ENCODE results near the gene PLK5.

The PLK5 gene

DNA sequence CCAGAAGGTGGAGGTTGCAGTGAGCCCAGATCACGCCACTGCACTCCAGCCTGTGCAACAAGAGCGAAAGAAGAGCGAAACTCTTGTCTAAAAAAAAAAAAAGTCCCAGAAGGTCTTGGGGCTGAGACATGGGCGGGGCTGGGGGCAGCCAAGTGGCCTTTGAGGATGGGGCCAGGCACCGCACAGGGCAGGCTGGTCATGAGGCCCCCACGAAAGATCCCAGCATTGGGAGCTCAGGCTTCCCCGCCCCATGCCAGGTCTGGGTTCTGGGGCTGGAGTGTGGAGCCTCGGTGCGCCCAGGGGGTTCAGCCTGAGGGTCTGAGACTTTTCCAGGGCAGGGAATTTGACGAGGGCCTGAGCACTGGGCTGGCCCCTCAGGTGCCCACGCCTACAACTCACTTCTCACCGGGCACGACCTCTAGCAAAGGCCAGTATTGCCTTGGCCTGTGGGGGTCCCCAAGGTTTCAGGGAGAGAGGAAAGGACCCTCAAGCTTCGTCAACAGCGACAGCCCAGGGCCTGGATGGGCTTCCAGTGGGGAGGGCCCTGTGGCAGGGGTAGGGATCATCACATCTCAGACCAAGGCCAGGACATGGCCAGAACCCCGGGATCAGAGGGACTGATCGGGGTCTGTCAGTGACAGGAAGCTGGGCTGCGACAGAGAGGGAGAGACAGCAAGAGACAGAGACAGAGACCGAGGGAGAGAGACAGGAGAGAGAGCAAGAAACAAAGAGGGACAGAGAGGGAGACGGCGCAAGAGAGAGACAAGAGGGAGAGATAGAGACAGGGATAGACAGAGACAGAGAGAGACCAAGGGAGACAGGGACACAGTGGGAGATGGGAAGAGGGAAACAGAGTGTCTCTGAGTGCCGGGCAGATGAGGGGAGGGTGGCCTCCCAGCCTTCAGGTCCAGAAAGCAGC lies 51.7 kb downstream of the PLK5 start:
- TF ChIP-seq EGR1 (IDR thresholded peaks at IDR 0.05), result no peak
- TF ChIP-seq YY1 (IDR thresholded peaks at IDR 0.05; ENCODE audit: low read depth), result no peak
- no peak for TF ChIP-seq RAD21 (IDR thresholded peaks at IDR 0.05; ENCODE audit: low read depth)
- TF ChIP-seq ZBTB7A (IDR thresholded peaks at IDR 0.05; ENCODE audit: low read depth), result no peak
- no peak for TF ChIP-seq FOXM1 (IDR thresholded peaks at IDR 0.05; ENCODE audit: borderline replicate concordance, low read depth)
- no peak for TF ChIP-seq TCF12 (IDR thresholded peaks at IDR 0.05; ENCODE audit: low read depth)
- no peak for TF ChIP-seq CEBPB (IDR thresholded peaks at IDR 0.05)
- no peak for TF ChIP-seq MAX (IDR thresholded peaks at IDR 0.05)
- TF ChIP-seq, protein P1, sequence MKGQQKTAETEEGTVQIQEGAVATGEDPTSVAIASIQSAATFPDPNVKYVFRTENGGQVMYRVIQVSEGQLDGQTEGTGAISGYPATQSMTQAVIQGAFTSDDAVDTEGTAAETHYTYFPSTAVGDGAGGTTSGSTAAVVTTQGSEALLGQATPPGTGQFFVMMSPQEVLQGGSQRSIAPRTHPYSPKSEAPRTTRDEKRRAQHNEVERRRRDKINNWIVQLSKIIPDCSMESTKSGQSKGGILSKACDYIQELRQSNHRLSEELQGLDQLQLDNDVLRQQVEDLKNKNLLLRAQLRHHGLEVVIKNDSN (IDR thresholded peaks at IDR 0.05), result no peak
- TF ChIP-seq CREB1 (IDR thresholded peaks at IDR 0.05; ENCODE audit: low read depth), result no peak
- TF ChIP-seq TEAD4 (IDR thresholded peaks at IDR 0.05), result no peak
- no peak for TF ChIP-seq NFIC (IDR thresholded peaks at IDR 0.05)
- TF ChIP-seq REST (IDR thresholded peaks at IDR 0.05; ENCODE audit: low read depth), result no peak
- no peak for TF ChIP-seq EP300 (IDR thresholded peaks at IDR 0.05; ENCODE audit: borderline replicate concordance)
- no peak for TF ChIP-seq TAF1 (IDR thresholded peaks at IDR 0.05; ENCODE audit: low read depth)

DNA sequence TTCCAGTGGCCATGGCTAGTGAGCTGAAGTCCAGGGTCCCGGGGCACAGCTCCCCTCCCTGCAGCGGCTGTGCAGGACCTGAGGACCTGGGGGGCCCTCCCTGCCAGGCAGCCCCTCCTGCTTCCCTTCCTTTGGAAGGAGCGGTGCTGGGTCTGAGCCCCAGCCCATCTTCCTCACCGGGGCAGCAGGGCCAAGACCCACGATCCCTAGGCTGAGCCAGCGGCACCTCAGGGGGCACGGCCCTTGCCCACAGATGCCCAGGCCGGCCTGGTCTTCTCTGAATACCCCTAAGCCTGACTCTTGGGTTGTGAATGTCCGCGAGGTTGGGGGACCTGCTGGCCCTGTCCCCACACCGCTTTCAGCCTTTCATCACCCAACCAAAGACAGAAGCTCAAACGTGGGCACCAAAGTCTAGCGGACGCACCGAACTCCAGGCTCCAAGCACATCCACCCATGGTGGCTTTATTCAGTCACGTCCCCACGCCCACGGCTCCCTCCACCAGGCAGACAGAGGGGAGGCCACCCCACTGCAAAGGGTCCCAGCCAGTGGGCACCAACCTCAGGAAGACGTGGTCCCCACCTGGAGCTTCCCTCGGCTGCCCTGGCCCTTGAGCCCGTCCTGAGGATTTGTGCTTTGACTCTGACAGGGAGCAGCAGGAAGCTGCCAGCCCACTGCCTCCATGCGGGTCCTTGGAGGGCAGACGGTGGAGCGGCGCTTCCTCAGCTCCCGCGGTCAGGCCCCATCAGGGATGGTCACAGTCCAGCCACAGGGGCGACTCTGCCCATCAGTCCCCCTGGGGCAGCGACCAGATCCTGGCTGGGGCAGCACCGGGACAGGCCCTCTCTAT lies 52.6 kb downstream of the PLK5 start:
- TF ChIP-seq ZBTB7A (IDR thresholded peaks at IDR 0.05; ENCODE audit: low read depth) (0 out of 2 replicates have a peak, but pooled peaks have one; percentile 18), TCF12 (IDR thresholded peaks at IDR 0.05; ENCODE audit: low read depth) (no peak)

GRCh38 chr19:1577090-1577928 lies 53.4 kb downstream of the PLK5 start:
- TF ChIP-seq RAD21 (IDR thresholded peaks at IDR 0.05; ENCODE audit: low read depth) (no peak), FOXM1 (IDR thresholded peaks at IDR 0.05; ENCODE audit: borderline replicate concordance, low read depth) (no peak), CEBPB (IDR thresholded peaks at IDR 0.05) (no peak), ZBTB7A (IDR thresholded peaks at IDR 0.05; ENCODE audit: low read depth) (0 out of 2 replicates have a peak, but pooled peaks have one; percentile 24), CREB1 (IDR thresholded peaks at IDR 0.05; ENCODE audit: low read depth) (no peak), TAF1 (IDR thresholded peaks at IDR 0.05; ENCODE audit: low read depth) (no peak), YY1 (IDR thresholded peaks at IDR 0.05; ENCODE audit: low read depth) (no peak)
- TF ChIP-seq, protein P1 (IDR thresholded peaks at IDR 0.05), result no peak

DNA sequence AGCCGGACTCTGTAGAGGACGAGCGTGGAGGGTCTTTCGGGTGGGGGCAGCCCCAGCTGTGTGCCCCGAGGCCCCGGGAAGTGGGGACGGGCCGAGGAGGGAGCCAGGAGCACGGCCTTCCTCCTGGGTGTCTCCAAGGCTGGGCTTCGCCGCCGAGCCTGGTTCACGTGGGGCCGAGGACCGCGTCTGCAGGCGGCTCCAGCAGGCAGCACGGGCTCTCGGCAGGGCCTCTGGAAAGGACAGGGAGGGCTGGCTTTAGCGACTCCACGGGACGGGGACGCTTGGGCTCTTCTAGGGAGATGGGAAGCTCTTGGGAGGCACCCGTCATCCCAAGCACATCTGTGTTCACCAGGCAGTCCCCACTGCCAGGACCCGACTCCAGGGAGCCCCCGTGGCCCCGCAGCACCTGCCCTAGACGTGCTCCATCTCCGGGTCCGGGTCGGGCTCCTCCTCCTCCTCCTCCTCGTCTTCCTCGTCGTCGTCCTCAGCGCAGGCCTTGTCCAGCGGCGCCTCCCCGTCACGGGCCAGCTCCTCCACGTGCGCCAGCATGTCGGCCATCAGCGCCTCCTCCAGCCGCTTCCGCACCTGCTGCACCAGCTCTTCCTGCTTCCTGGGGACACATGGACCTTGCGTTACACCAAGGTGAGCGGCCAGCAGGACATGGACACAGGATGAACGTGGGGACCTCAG lies 54.2 kb downstream of the PLK5 start:
- TF ChIP-seq TCF12 (IDR thresholded peaks at IDR 0.05; ENCODE audit: low read depth), result no peak

DNA sequence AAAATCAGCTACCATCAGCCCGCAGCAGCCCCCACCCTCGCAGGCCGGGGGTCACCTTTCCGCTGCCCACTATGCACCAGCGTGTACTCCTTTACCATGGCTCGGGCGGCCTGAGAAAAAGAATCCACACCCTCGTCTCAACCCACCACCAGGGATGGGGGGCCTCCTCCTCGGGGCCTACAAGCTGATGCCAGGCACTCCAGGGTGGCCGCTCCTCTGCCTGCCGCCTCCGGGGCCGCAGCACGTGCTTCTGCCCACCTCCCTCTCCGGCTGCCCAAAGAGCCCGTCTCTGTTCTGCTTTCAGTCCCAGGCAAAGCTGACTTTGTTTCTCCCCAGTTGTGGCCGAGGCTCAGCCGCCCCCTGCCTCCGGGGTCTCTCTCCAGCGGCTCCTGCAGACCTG lies 55.3 kb downstream of the PLK5 start:
- no peak for TF ChIP-seq TEAD4 (IDR thresholded peaks at IDR 0.05)
- TF ChIP-seq EGR1 (IDR thresholded peaks at IDR 0.05), result no peak
- TF ChIP-seq FOXM1 (IDR thresholded peaks at IDR 0.05; ENCODE audit: borderline replicate concordance, low read depth), result no peak
- TF ChIP-seq TCF12 (IDR thresholded peaks at IDR 0.05; ENCODE audit: low read depth), result no peak
- no peak for TF ChIP-seq EP300 (IDR thresholded peaks at IDR 0.05; ENCODE audit: borderline replicate concordance)
- TF ChIP-seq YY1 (IDR thresholded peaks at IDR 0.05; ENCODE audit: low read depth), result no peak
- no peak for TF ChIP-seq CREB1 (IDR thresholded peaks at IDR 0.05; ENCODE audit: low read depth)
- TF ChIP-seq MAX (IDR thresholded peaks at IDR 0.05), result no peak
- no peak for TF ChIP-seq TAF1 (IDR thresholded peaks at IDR 0.05; ENCODE audit: low read depth)
- TF ChIP-seq RAD21 (IDR thresholded peaks at IDR 0.05; ENCODE audit: low read depth), result no peak
- no peak for TF ChIP-seq ZBTB7A (IDR thresholded peaks at IDR 0.05; ENCODE audit: low read depth)
- no peak for TF ChIP-seq CEBPB (IDR thresholded peaks at IDR 0.05)
- TF ChIP-seq, protein P1 (IDR thresholded peaks at IDR 0.05), result no peak
- TF ChIP-seq REST (IDR thresholded peaks at IDR 0.05; ENCODE audit: low read depth), result no peak
- no peak for TF ChIP-seq NFIC (IDR thresholded peaks at IDR 0.05)

All from Ishikawa (cell line).